DND-41 (cell line): Measurements from ENCODE around the gene RNF145.

ENCODE experiments used
- ATAC-seq: fragments of 200-7000 bp; cut with Tn5 transposase; 3 replicates; pipeline ENCODE4 v1.9.1; 2021; ENCODE audit warnings: low read depth; ENCODE audit not compliant: insufficient read depth
- DNase-seq: peaks from one replicate; pipeline ENCODE4 v3.0.0-alpha.2; 2020
- H2AFZ ChIP-seq: 2 replicates; pipeline ENCODE4 v1.6.0; 2012; ENCODE audit warnings: low read depth, low read length
- H3K27ac ChIP-seq: 2 replicates; pipeline ENCODE4 v1.5.1; 2012; ENCODE audit warnings: low read length, inconsistent platforms
- H3K27me3 ChIP-seq: fragments of 200-600 bp; sonication (generic); 2 replicates; pipeline ENCODE4 v1.6.0; 2012; ENCODE audit warnings: low read length, mild to moderate bottlenecking, inconsistent platforms; ENCODE audit not compliant: insufficient read depth, poor library complexity
- H3K36me3 ChIP-seq: 2 replicates; pipeline ENCODE4 v1.5.1; 2012; ENCODE audit warnings: low read length, inconsistent platforms; ENCODE audit not compliant: insufficient read depth
- H3K4me1 ChIP-seq: 2 replicates; pipeline ENCODE4 v1.5.1; 2012; ENCODE audit warnings: mild to moderate bottlenecking, low read length; ENCODE audit not compliant: insufficient read depth
- H3K4me2 ChIP-seq: 2 replicates; pipeline ENCODE4 v1.6.0; 2012; ENCODE audit warnings: mild to moderate bottlenecking, moderate library complexity, low read length, inconsistent platforms; ENCODE audit not compliant: insufficient read depth
- H3K4me3 ChIP-seq, 2 experiments: fragments of 200-600 bp in 1 of 2; shearing (Covaris generic) in 1 of 2; 2 replicates each; pipeline ENCODE4 v1.5.1; 2012 to 2016; ENCODE audit warnings: inconsistent platforms in 2 of 2, low read length in 2 of 2, mild to moderate bottlenecking in 2 of 2, low read depth in 1 of 2, moderate library complexity in 1 of 2
- H3K79me2 ChIP-seq: 2 replicates; pipeline ENCODE4 v1.6.0; 2012; ENCODE audit warnings: low read length, inconsistent platforms; ENCODE audit not compliant: insufficient read depth
- H3K9ac ChIP-seq: 2 replicates; pipeline ENCODE4 v1.6.0; 2012; ENCODE audit warnings: low read depth, mild to moderate bottlenecking, inconsistent platforms, low read length, moderate library complexity
- H3K9me3 ChIP-seq: 2 replicates; pipeline ENCODE4 v1.5.1; 2012; ENCODE audit warnings: low read length, moderate library complexity, mild to moderate bottlenecking, inconsistent platforms; ENCODE audit not compliant: insufficient read depth, severe bottlenecking
- H4K20me1 ChIP-seq: 2 replicates; pipeline ENCODE4 v1.6.0; 2012; ENCODE audit warnings: low read length; ENCODE audit not compliant: insufficient read depth
- CTCF ChIP-seq: IDR thresholded peaks from 2 replicates; pipeline ENCODE4 v1.5.1; 2012; ENCODE audit warnings: borderline replicate concordance, low read length, moderate library complexity, mild to moderate bottlenecking; ENCODE audit not compliant: poor library complexity, severe bottlenecking; ENCODE audit errors: extremely low read depth
- EZH2 ChIP-seq: IDR thresholded peaks from 3 replicates; pipeline ENCODE4 v1.6.1; 2012; ENCODE audit warnings: borderline replicate concordance, low read depth, mild to moderate bottlenecking, moderate library complexity, low read length, inconsistent platforms; ENCODE audit not compliant: severe bottlenecking

The RNF145 gene

GRCh38 chr5:159211729-159212174, 2.4 kb upstream of the RNF145 start:
- ATAC-seq (no peak), DNase-seq (no peak)
- H4K20me1 ChIP-seq = peaks cover 8% of the 10 kb centered on the region; the same call in 1 of the 2 replicates
- no peak overlapping the region for H2AFZ ChIP-seq
- no peaks in the 10 kb centered on the region for H3K9me3 ChIP-seq
- H3K4me1 ChIP-seq = peaks cover 19% of the 10 kb centered on the region
- no peaks in the 10 kb centered on the region; the same call in 1 of the 2 replicates for H3K36me3 ChIP-seq
- H3K27ac ChIP-seq = no peak overlapping the region
- H3K79me2 ChIP-seq = peaks cover 30% of the 10 kb centered on the region
- no peak overlapping the region for H3K4me2 ChIP-seq
- H3K27me3 ChIP-seq = no peaks in the 10 kb centered on the region
- no peak overlapping the region for H3K4me3 ChIP-seq
- TF ChIP-seq EZH2 (no peak), CTCF (no peak)
- no peak overlapping the region for H3K9ac ChIP-seq

GRCh38 chr5:159210846-159211245, 1.5 kb upstream of the RNF145 start:
- Histone ChIP-seq H3K9ac (no peak overlapping the region), H3K79me2 (peaks cover 39% of the 10 kb centered on the region), H4K20me1 (peaks cover 17% of the 10 kb centered on the region; the same call in 1 of the 2 replicates), H3K27ac (no peak overlapping the region), H3K27me3 (no peaks in the 10 kb centered on the region), H3K36me3 (no peaks in the 10 kb centered on the region; the same call in 1 of the 2 replicates), H3K4me1 (peaks cover 28% of the 10 kb centered on the region), H2AFZ (no peak overlapping the region), H3K4me2 (peak overlapping the region; percentile 93; the same call in 1 of the 2 replicates), H3K4me3 (no peak overlapping the region), H3K9me3 (no peaks in the 10 kb centered on the region)
- ATAC-seq = no peak
- TF ChIP-seq EZH2 (no peak), CTCF (no peak)
- no peak for DNase-seq

- Histone ChIP-seq H3K79me2 (peaks cover 45% of the 10 kb centered on the region), H3K27ac (no peak overlapping the region; the same call in 1 of the 2 replicates), H3K4me3 (peak overlapping the region in 1 of 2 experiments; percentile 79; a peak in 2 of 4 replicates), H3K4me1 (peaks cover 34% of the 10 kb centered on the region), H2AFZ (peak overlapping the region; percentile 96), H4K20me1 (peaks cover 23% of the 10 kb centered on the region; the same call in 1 of the 2 replicates), H3K9ac (peak overlapping the region; percentile 87), H3K36me3 (no peaks in the 10 kb centered on the region; the same call in 1 of the 2 replicates), H3K27me3 (no peaks in the 10 kb centered on the region), H3K4me2 (peak overlapping the region; percentile 93), H3K9me3 (no peaks in the 10 kb centered on the region)
- ATAC-seq = no peak
- peak; percentile 24 for DNase-seq
- TF ChIP-seq CTCF (no peak), EZH2 (no peak)
These were observed 883 bp upstream of the RNF145 start for GRCh38 chr5:159210210-159210661.
